Neuronal stem cell (in vitro differentiated cells): ENCODE measurements around the gene GLIS1.

Experiments used
- DNase-seq: peaks from one replicate; pipeline ENCODE4 v3.0.0-alpha.2; 2013; ENCODE audit warnings: low spot score
- H2AFZ ChIP-seq: one replicate; pipeline ENCODE4 v1.6.1; 2013; ENCODE audit warnings: mild to moderate bottlenecking, low read length, inconsistent platforms
- H2AK5ac ChIP-seq: 2 replicates; pipeline ENCODE4 v1.6.1; 2013; ENCODE audit warnings: low read depth, mild to moderate bottlenecking, inconsistent platforms, low read length, moderate library complexity, mixed read lengths
- H2BK120ac ChIP-seq: 2 replicates; pipeline ENCODE4 v1.6.1; 2013; ENCODE audit warnings: low read depth, mild to moderate bottlenecking, inconsistent platforms, low read length, moderate library complexity, mixed read lengths
- H2BK12ac ChIP-seq: one replicate; pipeline ENCODE4 v1.6.1; 2013; ENCODE audit warnings: low read length, inconsistent platforms
- H2BK15ac ChIP-seq: 2 replicates; pipeline ENCODE4 v1.6.1; 2013; ENCODE audit warnings: mild to moderate bottlenecking, low read length, inconsistent platforms, mixed read lengths
- H2BK5ac ChIP-seq: one replicate; pipeline ENCODE4 v1.6.1; 2013; ENCODE audit warnings: inconsistent platforms, mild to moderate bottlenecking, low read length, moderate library complexity
- H3K14ac ChIP-seq: one replicate; pipeline ENCODE4 v1.6.1; 2013; ENCODE audit warnings: low read length, inconsistent platforms
- H3K18ac ChIP-seq: 2 replicates; pipeline ENCODE4 v1.6.1; 2013; ENCODE audit warnings: low read length, inconsistent platforms
- H3K23ac ChIP-seq: 2 replicates; pipeline ENCODE4 v1.6.1; 2013; ENCODE audit warnings: low read depth, mild to moderate bottlenecking, mixed read lengths, low read length, inconsistent platforms; ENCODE audit not compliant: poor library complexity
- H3K27ac ChIP-seq: replicated peaks from 3 replicates; pipeline ENCODE4 v1.5.1; 2013; ENCODE audit warnings: low read length, inconsistent platforms
- H3K27me3 ChIP-seq, 3 experiments: 2 replicates each; pipeline ENCODE4 v1.6.1; 2013; ENCODE audit warnings: low read length in 3 of 3, mild to moderate bottlenecking in 2 of 3, inconsistent platforms in 1 of 3, low read depth in 1 of 3, mixed read lengths in 1 of 3, moderate library complexity in 1 of 3; ENCODE audit not compliant: control insufficient read depth in 3 of 3, insufficient read depth in 3 of 3
- H3K36me3 ChIP-seq, 2 donors: replicated peaks in 1 of 2; 2 replicates each; pipeline ENCODE4 v1.6.1; 2013; ENCODE audit warnings: low read length in 2 of 2; ENCODE audit not compliant: control insufficient read depth in 2 of 2, insufficient read depth in 2 of 2
- H3K4ac ChIP-seq: 2 replicates; pipeline ENCODE4 v1.6.1; 2013; ENCODE audit warnings: inconsistent platforms, mild to moderate bottlenecking, low read length, moderate library complexity
- H3K4me1 ChIP-seq, 2 donors: 1 replicate in 1 of 2; 2 replicates in 1 of 2; pipeline ENCODE4 v1.6.1; 2013; ENCODE audit warnings: low read length in 2 of 2, low read depth in 1 of 2; ENCODE audit not compliant: control insufficient read depth in 2 of 2, insufficient read depth in 1 of 2
- H3K4me2 ChIP-seq: one replicate; pipeline ENCODE4 v1.6.1; 2013; ENCODE audit warnings: mild to moderate bottlenecking, low read length, inconsistent platforms; ENCODE audit not compliant: insufficient read depth, poor library complexity, severe bottlenecking
- H3K4me3 ChIP-seq, 2 donors: 2 replicates each; pipeline ENCODE4 v1.5.1; 2013; ENCODE audit warnings: low read length in 2 of 2, mild to moderate bottlenecking in 2 of 2, inconsistent platforms in 1 of 2, moderate library complexity in 1 of 2
- H3K79me1 ChIP-seq: one replicate; pipeline ENCODE4 v1.6.1; 2013; ENCODE audit warnings: low read depth, mild to moderate bottlenecking, inconsistent platforms, low read length, moderate library complexity
- H3K9ac ChIP-seq: one replicate; pipeline ENCODE4 v1.6.1; 2013; ENCODE audit warnings: mild to moderate bottlenecking, low read depth, low read length, inconsistent platforms; ENCODE audit not compliant: poor library complexity
- H3K9me3 ChIP-seq, 2 donors: replicated peaks in 1 of 2; 2 replicates each; pipeline versions ENCODE3 to v1.6.1; 2013; ENCODE audit warnings: low read length in 2 of 2, mild to moderate bottlenecking in 2 of 2, inconsistent platforms in 1 of 2, low read depth in 1 of 2, mixed read lengths in 1 of 2, moderate library complexity in 1 of 2; ENCODE audit not compliant: control insufficient read depth in 2 of 2, insufficient read depth in 1 of 2
- H4K8ac ChIP-seq: one replicate; pipeline ENCODE4 v1.6.1; 2013; ENCODE audit warnings: low read depth, mild to moderate bottlenecking, inconsistent platforms, low read length, moderate library complexity
- H4K91ac ChIP-seq: one replicate; pipeline ENCODE4 v1.6.1; 2013; ENCODE audit warnings: low read length, low read depth, mild to moderate bottlenecking, inconsistent platforms; ENCODE audit not compliant: poor library complexity
- WGBS, 2 donors: extraction: QIAGEN DNeasy Blood & Tissue Kit; methylation state at CpG; one replicate each; pipeline ENCODE4 v1.1.7; 2013; ENCODE audit warnings: missing lambda C conversion rate in 2 of 2, mixed read lengths in 1 of 2; ENCODE audit not compliant: insufficient read length in 2 of 2, insufficient replicate concordance in 1 of 2; ENCODE audit errors: extremely low coverage in 2 of 2; 5-methylcytosine and 5-hydroxymethylcytosine counted together

GLIS1 gene

GRCh38 chr1:53588053-53588779 is 150.7 kb downstream of the GLIS1 start:
- Histone ChIP-seq H2AK5ac (peak overlapping the region; percentile 12), H3K4me3 (no peak overlapping the region), H2BK15ac (no peak overlapping the region), H2AFZ (no peak overlapping the region), H3K4ac (no peak overlapping the region), H3K23ac (no peak overlapping the region), H3K4me1 (peaks cover 0 to 13% of the 10 kb centered on the region in 2 donors), H3K79me1 (no peaks in the 10 kb centered on the region), H3K27ac (no peak overlapping the region), H2BK12ac (no peak overlapping the region), H3K14ac (no peak overlapping the region), H3K9ac (no peak overlapping the region), H3K27me3 (peaks cover 0 to 15% (median 0%) of the 10 kb centered on the region in 3 experiments), H3K18ac (no peak overlapping the region), H4K91ac (no peak overlapping the region), H3K9me3 (no peaks in the 10 kb centered on the region), H3K36me3 (no peaks in the 10 kb centered on the region), H2BK120ac (no peak overlapping the region), H3K4me2 (no peak overlapping the region), H4K8ac (no peak overlapping the region), H2BK5ac (no peak overlapping the region)
- WGBS, 2 donors: no CpG with 5 or more reads among the region's 6 CpGs
- DNase-seq: no peak

GRCh38 chr1:53587252-53587988 is 151.5 kb downstream of the GLIS1 start:
- Histone ChIP-seq H2BK15ac (no peak overlapping the region), H3K9me3 (no peaks in the 10 kb centered on the region), H3K18ac (no peak overlapping the region), H3K4ac (no peak overlapping the region), H3K4me2 (no peak overlapping the region), H4K8ac (no peak overlapping the region), H2BK12ac (no peak overlapping the region), H2AFZ (no peak overlapping the region), H2AK5ac (no peak overlapping the region), H3K36me3 (no peaks in the 10 kb centered on the region), H4K91ac (no peak overlapping the region), H2BK120ac (no peak overlapping the region), H3K9ac (no peak overlapping the region), H3K4me1 (peaks cover 0 to 13% of the 10 kb centered on the region in 2 donors), H3K14ac (no peak overlapping the region), H3K27ac (no peak overlapping the region), H2BK5ac (no peak overlapping the region), H3K79me1 (no peaks in the 10 kb centered on the region), H3K4me3 (no peak overlapping the region), H3K23ac (no peak overlapping the region), H3K27me3 (peaks cover 0 to 11% (median 0%) of the 10 kb centered on the region in 3 experiments)
- WGBS, 2 donors: no CpG with 5 or more reads among the region's 4 CpGs
- no peak for DNase-seq

- Histone ChIP-seq H2BK15ac (no peak overlapping the region), H3K36me3 (no peaks in the 10 kb centered on the region), H2AK5ac (no peak overlapping the region), H2AFZ (no peak overlapping the region), H4K91ac (no peak overlapping the region), H2BK5ac (no peak overlapping the region), H2BK12ac (no peak overlapping the region), H3K14ac (no peak overlapping the region), H3K4me3 (no peak overlapping the region), H3K27ac (no peak overlapping the region), H3K4me1 (peaks cover 0 to 13% of the 10 kb centered on the region in 2 donors), H3K4me2 (no peak overlapping the region), H2BK120ac (no peak overlapping the region), H3K79me1 (no peaks in the 10 kb centered on the region), H3K4ac (no peak overlapping the region), H3K27me3 (peaks cover 0 to 8% (median 0%) of the 10 kb centered on the region in 3 experiments), H3K9me3 (no peaks in the 10 kb centered on the region), H3K23ac (no peak overlapping the region), H4K8ac (no peak overlapping the region), H3K18ac (peak overlapping the region; percentile 24), H3K9ac (no peak overlapping the region)
- no peak for DNase-seq
- no CpG with 5 or more reads among the region's 2 CpGs for WGBS, 2 donors
These were observed 152.2 kb downstream of the GLIS1 start for GRCh38 chr1:53586765-53587164.

- Histone ChIP-seq H3K79me1 (no peaks in the 10 kb centered on the region), H4K91ac (no peak overlapping the region), H3K18ac (no peak overlapping the region), H2BK120ac (no peak overlapping the region), H3K23ac (no peak overlapping the region), H3K4me3 (no peak overlapping the region), H3K36me3 (no peaks in the 10 kb centered on the region), H2BK5ac (no peak overlapping the region), H3K9ac (no peak overlapping the region), H3K4me1 (peaks cover 0 to 8% of the 10 kb centered on the region in 2 donors), H3K27ac (no peak overlapping the region), H3K4me2 (no peak overlapping the region), H2BK12ac (no peak overlapping the region), H3K4ac (no peak overlapping the region), H2AFZ (no peak overlapping the region), H3K27me3 (peaks cover 0 to 8% (median 0%) of the 10 kb centered on the region in 3 experiments), H2BK15ac (no peak overlapping the region), H4K8ac (no peak overlapping the region), H2AK5ac (peak overlapping the region; percentile 56), H3K9me3 (no peaks in the 10 kb centered on the region), H3K14ac (no peak overlapping the region)
- no peak for DNase-seq
- WGBS, 2 donors: no CpG with 5 or more reads among the region's 1 CpG
These were observed 153.4 kb downstream of the GLIS1 start for GRCh38 chr1:53585565-53585964.
